ENCODE measurements around the gene DNHD1. TPM values are rescaled to one million over a fixed set of nuclear protein-coding genes. Genes with fewer than 3 reads are reported as not detected.
A peak's percentile ranks its signal among the peaks of the same experiment; 100 is the strongest.

Gene DNHD1
- total RNA-seq, 3 donors from 2014 or later = 12.9 to 17.7 (median 15.5) TPM

- no peak for ATAC-seq
- DNase-seq = peak in 1 of 3 donors; percentile 17
- Histone ChIP-seq H3K9me3 (no peaks in the 10 kb centered on the region), H3K4me1 (ENCODE audit: low read depth) (peaks cover 25% of the 10 kb centered on the region), H3K4me3 (no peak overlapping the region), H3K36me3 (ENCODE audit: low read depth) (peaks cover 5% of the 10 kb centered on the region)
- no peak for TF ChIP-seq CTCF (IDR thresholded peaks at IDR 0.05)
- intact Hi-C loops (cut with DNase I, micrococcal nuclease) = no loop called here
Observed at GRCh38 chr11:6474806-6475500, 22.1 kb upstream of the DNHD1 start.

DNA sequence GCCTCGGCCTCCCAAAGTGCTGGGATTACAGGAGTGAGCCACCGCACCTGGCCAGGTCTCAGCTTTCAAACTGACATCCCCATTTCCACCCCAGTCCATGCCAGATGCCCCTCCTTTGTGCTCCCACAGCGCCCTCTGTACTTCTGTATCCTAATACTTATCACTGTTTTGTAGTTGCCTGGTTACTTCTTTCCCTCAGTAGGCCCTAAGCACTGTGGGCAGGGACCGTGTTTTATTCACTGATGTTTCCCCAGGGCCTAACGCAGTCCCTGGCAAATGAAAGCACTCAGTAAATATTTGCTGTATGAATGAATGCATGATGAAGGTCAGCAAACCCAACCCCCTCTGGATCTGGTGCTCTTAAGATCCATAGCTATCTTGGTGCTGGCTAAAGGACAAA is 21.1 kb upstream of the DNHD1 start:
- Histone ChIP-seq H3K36me3 (ENCODE audit: low read depth) (peaks cover 5% of the 10 kb centered on the region), H3K9me3 (no peaks in the 10 kb centered on the region), H3K4me3 (no peak overlapping the region), H3K4me1 (ENCODE audit: low read depth) (peaks cover 30% of the 10 kb centered on the region)
- DNase-seq = peak in 1 of 3 donors; percentile 23
- intact Hi-C loops (cut with DNase I, micrococcal nuclease) = no loop called here
- TF ChIP-seq CTCF (IDR thresholded peaks at IDR 0.05) = no peak
- peak; percentile 3 for ATAC-seq

DNA sequence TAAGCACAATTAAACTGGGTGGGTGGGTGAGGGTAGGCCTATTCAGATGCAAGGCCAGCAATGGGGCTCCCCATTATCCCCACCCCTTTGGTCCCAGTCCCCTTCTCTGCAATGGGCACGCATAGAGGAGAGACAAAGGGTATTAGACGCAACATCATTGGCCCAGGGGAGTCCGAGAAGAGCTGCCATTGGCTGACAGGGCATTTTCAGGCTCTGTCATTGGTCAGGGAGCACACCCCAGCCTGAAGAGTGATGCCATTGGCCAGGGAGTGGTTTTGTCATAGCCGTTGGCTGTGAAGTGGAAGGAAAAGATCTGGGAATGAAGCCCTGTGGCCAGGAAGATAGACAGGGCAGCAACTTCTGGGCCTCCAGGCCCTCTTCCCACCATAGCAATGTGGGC is 20.5 kb upstream of the DNHD1 start:
- Histone ChIP-seq H3K4me3 (no peak overlapping the region), H3K4me1 (ENCODE audit: low read depth) (peaks cover 30% of the 10 kb centered on the region), H3K9me3 (no peaks in the 10 kb centered on the region), H3K36me3 (ENCODE audit: low read depth) (peaks cover 5% of the 10 kb centered on the region)
- DNase-seq (no peak), ATAC-seq (no peak)
- TF ChIP-seq CTCF (IDR thresholded peaks at IDR 0.05) = no peak
- intact Hi-C loops (cut with DNase I, micrococcal nuclease) = no loop called here

DNA sequence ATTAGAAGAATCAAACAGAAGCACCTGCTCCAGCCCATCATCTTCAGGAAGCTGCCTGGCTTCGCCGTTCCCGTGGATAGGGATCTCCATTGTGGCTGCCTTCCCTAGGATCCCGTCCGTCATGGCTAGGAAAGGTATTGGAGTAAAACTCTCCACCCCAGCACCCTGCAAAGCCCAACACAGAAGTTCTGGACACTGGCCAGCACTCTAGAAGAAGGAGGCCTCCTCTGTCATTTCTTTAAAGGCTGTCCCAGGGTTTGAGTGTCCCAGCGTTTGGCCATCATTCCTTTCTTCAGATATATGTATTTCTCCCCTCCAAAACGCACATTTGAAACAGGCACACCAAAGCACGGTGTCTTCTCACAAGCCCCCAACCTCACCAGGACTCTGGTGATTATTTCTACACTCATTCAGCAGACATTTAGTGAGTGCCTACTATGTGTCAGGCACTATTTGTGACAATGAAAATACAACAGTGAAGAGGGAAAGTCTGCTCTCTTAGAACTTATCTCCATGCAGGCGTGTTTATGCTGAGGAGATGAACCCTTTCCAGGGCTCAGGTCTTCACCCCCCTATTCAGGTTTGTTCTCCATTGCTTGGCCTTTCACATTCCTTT is 16.7 kb upstream of the DNHD1 start:
- intact Hi-C loops (cut with DNase I, micrococcal nuclease) = no loop called here
- ATAC-seq = no peak
- Histone ChIP-seq H3K36me3 (ENCODE audit: low read depth) (peaks cover 5% of the 10 kb centered on the region), H3K4me1 (ENCODE audit: low read depth) (peaks cover 31% of the 10 kb centered on the region), H3K9me3 (no peaks in the 10 kb centered on the region), H3K4me3 (peak overlapping the region; percentile 50)
- DNase-seq = peak in 1 of 3 donors; percentile 30
- no peak for TF ChIP-seq CTCF (IDR thresholded peaks at IDR 0.05)

DNA sequence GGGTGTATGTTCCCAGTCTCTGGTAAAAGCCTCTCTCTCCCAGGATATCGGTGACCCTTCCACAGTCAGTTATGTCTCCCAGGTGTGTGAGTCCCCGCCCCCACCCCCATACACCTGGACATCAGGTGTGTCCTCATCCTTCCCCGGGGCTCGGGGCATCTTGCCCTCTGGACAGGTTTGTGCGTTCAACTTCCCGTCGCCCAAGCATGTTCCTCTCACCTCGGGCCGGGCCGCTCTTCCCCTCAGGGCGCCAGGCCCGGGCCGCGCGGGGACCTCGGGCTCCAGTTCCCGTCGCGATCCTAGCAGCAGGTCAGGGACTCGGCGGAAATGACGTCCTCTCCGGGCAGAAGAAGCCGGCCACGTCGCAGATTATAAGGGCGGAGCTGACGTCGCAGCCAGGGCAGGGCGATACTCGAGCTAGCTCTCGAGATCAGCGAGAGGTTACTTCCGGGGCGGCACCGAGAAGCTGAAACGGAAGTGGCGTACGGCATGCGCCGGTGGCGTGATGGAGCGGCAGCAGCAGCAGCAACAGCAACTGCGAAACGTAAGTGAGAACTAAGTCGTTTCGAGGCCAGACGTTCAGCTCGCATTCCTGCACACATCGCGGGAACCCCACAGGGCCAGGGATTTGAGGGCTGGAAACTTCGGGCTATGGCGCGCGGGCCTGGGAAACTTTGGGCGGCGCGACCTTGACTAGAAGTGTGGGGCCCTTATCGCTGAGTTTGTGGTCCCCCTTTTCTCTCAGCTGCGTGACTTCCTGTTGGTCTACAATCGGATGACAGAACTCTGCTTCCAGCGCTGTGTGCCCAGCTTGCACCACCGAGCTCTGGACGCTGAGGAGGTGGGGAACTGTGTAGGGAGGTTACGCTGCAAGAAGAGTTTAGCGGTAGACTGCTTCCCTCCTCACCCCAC is 15.8 kb upstream of the DNHD1 start, which contains the start of the genes ARFIP2 and TIMM10B:
ARFIP2 (minus strand) TSS at position 320 of the 912 bp plus-strand sequence. CDS start 910 bp downstream, outside the sequence.
TIMM10B (plus strand) TSS at position 490 of the 912 bp plus-strand sequence; CDS start at position 506, 16 bp downstream.
- ATAC-seq = peak; percentile 99
- peaks cover 5% of the 10 kb centered on the region for H3K36me3 ChIP-seq (ENCODE audit: low read depth)

More for the DNA sequence above, 15.8 kb upstream of the DNHD1 start, which contains the start of the genes ARFIP2 and TIMM10B:
- no peaks in the 10 kb centered on the region for H3K9me3 ChIP-seq
- DNase-seq = peak; percentile 98 to 99 (median 99)
- no peak for TF ChIP-seq CTCF (IDR thresholded peaks at IDR 0.05)
- peak within 1 kb of the TSS; percentile 50 for H3K4me3 ChIP-seq
- H3K4me1 ChIP-seq (ENCODE audit: low read depth) = peaks cover 34% of the 10 kb centered on the region
- intact Hi-C loops (cut with DNase I, micrococcal nuclease) = no loop called here

Measured in mucosa of descending colon (tissue), 3 donors.